Activated CD8-positive, alpha-beta T cell treated with anti-CD3 and anti-CD28 coated beads for 36 hours (primary cell): ENCODE measurements around the gene MAP6D1. TPM values are rescaled to one million over a fixed set of nuclear protein-coding genes. Genes with fewer than 3 reads are reported as not detected.

Experiments used
- ATAC-seq: fragments of 200-7000 bp; cut with Tn5 transposase; one replicate; pipeline ENCODE4 v1.10.0; 2021; ENCODE audit warnings: mild to moderate bottlenecking, moderate library complexity
- CTCF ChIA-PET: fragments of 350-600 bp; sonication (Branson Sonifier 250); formaldehyde crosslinking; loops from one replicate; lab custom pipeline; 2021; ENCODE audit warnings: antibody characterized with exemption; lab: Charles Lee
- POLR2A ChIA-PET: fragments of 350-600 bp; sonication (Branson Sonifier 250); formaldehyde crosslinking; loops from one replicate; lab custom pipeline; 2021; ENCODE audit warnings: antibody characterized with exemption; lab: Charles Lee
- DNase-seq: peaks from one replicate; pipeline ENCODE4 v3.0.0-alpha.2; 2020
- H3K27ac Mint-ChIP-seq: one replicate; pipeline ENCODE4 v1.8.0; 2021; ENCODE audit warnings: mild to moderate bottlenecking, mixed read lengths
- H3K27me3 Mint-ChIP-seq: one replicate; pipeline ENCODE4 v1.8.0; 2021; ENCODE audit warnings: mixed read lengths
- H3K36me3 Mint-ChIP-seq: one replicate; pipeline ENCODE4 v1.8.0; 2021; ENCODE audit warnings: low read depth, mixed read lengths
- H3K4me1 Mint-ChIP-seq: one replicate; pipeline ENCODE4 v1.8.0; 2021; ENCODE audit warnings: low read depth, mixed read lengths
- H3K4me3 Mint-ChIP-seq: one replicate; pipeline ENCODE4 v1.8.0; 2021; ENCODE audit warnings: mild to moderate bottlenecking, moderate library complexity, mixed read lengths
- H3K9me3 Mint-ChIP-seq: one replicate; pipeline ENCODE4 v1.8.0; 2021; ENCODE audit warnings: mixed read lengths
- intact Hi-C: fragments of 100-400 bp; cut with micrococcal nuclease; formaldehyde crosslinking; loops from one replicate; pipeline ENCODE4 v1.10.0; 2022
- total RNA-seq, 2 experiments: library from RNA; stranded (reverse); gene quantifications; one replicate each; pipeline ENCODE4 v1.2.3, GENCODE V29; 2021
- TF ChIP-seq, protein P1 (sequence below): fragments of 200-600 bp; IDR thresholded peaks from one replicate; pipeline ENCODE4 v1.8.0; 2022; ENCODE audit warnings: antibody characterized with exemption, mild to moderate bottlenecking

Gene MAP6D1
- total RNA-seq, 2 experiments from 2014 or later = 3.8 to 4.3 TPM

GRCh38 chr3:183862610-183863009 is 37.2 kb upstream of the MAP6D1 start:
- no peak for ATAC-seq
- Mint-ChIP-seq H3K27ac (no peak overlapping the region), H3K27me3 (no peaks in the 10 kb centered on the region), H3K36me3 (peaks cover 40% of the 10 kb centered on the region), H3K4me3 (no peak overlapping the region), H3K4me1 (no peaks in the 10 kb centered on the region), H3K9me3 (no peaks in the 10 kb centered on the region)
- POLR2A ChIA-PET = no interaction called here
- CTCF ChIA-PET = no interaction called here
- TF ChIP-seq, protein P1, sequence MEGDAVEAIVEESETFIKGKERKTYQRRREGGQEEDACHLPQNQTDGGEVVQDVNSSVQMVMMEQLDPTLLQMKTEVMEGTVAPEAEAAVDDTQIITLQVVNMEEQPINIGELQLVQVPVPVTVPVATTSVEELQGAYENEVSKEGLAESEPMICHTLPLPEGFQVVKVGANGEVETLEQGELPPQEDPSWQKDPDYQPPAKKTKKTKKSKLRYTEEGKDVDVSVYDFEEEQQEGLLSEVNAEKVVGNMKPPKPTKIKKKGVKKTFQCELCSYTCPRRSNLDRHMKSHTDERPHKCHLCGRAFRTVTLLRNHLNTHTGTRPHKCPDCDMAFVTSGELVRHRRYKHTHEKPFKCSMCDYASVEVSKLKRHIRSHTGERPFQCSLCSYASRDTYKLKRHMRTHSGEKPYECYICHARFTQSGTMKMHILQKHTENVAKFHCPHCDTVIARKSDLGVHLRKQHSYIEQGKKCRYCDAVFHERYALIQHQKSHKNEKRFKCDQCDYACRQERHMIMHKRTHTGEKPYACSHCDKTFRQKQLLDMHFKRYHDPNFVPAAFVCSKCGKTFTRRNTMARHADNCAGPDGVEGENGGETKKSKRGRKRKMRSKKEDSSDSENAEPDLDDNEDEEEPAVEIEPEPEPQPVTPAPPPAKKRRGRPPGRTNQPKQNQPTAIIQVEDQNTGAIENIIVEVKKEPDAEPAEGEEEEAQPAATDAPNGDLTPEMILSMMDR = no peak
- intact Hi-C loops = no loop called here
- no peak for DNase-seq

DNA sequence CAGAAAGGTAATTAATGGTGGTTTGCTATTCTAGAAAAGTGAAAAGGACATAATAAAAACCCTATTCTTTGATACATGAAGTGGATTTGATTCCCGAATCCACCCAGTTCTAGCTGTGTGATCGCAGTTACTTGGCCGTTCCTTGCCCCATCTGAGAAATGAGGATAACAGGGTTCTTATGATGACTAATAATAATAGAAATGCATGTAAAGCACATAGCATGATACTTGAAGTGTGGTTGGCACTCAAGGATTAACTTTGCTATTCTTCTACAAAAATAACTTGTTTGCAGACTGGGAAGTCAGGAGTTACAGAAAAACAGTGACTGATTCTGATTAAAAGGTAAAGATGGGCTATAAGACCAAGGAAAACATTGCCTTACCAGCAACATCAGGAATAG is 32.5 kb upstream of the MAP6D1 start:
- Mint-ChIP-seq H3K27ac (no peak overlapping the region), H3K36me3 (peaks cover 43% of the 10 kb centered on the region), H3K4me3 (no peak overlapping the region), H3K9me3 (no peaks in the 10 kb centered on the region), H3K27me3 (no peaks in the 10 kb centered on the region), H3K4me1 (peaks cover 14% of the 10 kb centered on the region)
- ChIA-PET CTCF (interaction anchor here (0.9 to 2.9 kb wide), 2 partner anchors 10 to 27 kb away, joined by 4 to 13 read pairs; partner anchors contain the start of gene PARL), POLR2A (interaction anchor here (0.6 kb wide), 1 partner anchor 27 kb away, joined by 3 read pairs; the partner anchor contains the start of gene PARL)
- intact Hi-C loops = no loop called here
- DNase-seq = no peak
- TF ChIP-seq, protein P1 = no peak
- ATAC-seq = no peak

GRCh38 chr3:183854318-183855035 is 29.1 kb upstream of the MAP6D1 start:
- no peak for DNase-seq
- Mint-ChIP-seq H3K4me3 (no peak overlapping the region), H3K27me3 (no peaks in the 10 kb centered on the region), H3K9me3 (no peaks in the 10 kb centered on the region), H3K4me1 (peaks cover 14% of the 10 kb centered on the region), H3K36me3 (peaks cover 33% of the 10 kb centered on the region), H3K27ac (no peak overlapping the region)
- intact Hi-C loops = no loop called here
- CTCF ChIA-PET = no interaction called here
- TF ChIP-seq, protein P1 = no peak
- ATAC-seq = no peak
- POLR2A ChIA-PET = no interaction called here

DNA sequence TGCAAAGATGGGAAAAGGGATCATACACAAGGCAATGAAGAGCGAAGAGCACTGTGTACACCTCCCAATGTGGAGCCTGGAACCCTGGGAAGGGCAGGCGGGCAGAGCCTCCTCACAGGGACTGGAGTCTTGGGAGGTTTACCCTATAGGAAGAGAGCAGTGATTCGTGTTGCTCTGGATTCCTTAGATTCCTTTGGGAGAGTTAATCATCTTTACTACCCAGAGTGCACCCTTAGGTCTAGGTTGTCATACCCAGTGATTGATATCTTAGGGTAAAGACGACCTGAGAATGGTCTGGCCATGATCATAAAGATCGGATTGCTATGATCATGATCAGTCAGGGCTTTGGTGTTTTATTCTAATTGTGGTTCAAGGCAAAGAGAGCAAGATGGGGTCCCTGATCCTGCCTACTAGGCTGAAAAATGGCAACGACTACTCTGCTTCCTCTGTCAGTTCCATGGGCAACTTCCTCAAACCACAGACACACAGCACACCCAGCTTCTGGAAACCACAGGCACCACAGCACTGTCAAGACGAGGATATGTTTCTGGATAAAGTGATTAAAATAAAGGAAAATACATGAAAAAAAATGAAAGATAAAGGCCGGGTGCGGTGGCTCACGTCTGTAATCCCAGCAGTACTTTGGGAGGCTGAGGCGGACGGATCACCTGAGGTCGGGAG is 20.4 kb upstream of the MAP6D1 start:
- Mint-ChIP-seq H3K4me3 (no peak overlapping the region), H3K27ac (no peak overlapping the region), H3K36me3 (peaks cover 27% of the 10 kb centered on the region), H3K9me3 (no peaks in the 10 kb centered on the region), H3K4me1 (peaks cover 14% of the 10 kb centered on the region), H3K27me3 (no peaks in the 10 kb centered on the region)
- ATAC-seq (no peak), DNase-seq (no peak)
- TF ChIP-seq, protein P1 = no peak
- ChIA-PET POLR2A (no interaction called here), CTCF (interaction anchor here (1.7 kb wide), 1 partner anchor 39 kb away, joined by 8 read pairs; the partner anchor contains the start of gene PARL)
- intact Hi-C loops = no loop called here

GRCh38 chr3:183845090-183845489 is 19.7 kb upstream of the MAP6D1 start:
- ChIA-PET CTCF (interaction anchor here (1.7 kb wide), 1 partner anchor 40 kb away, joined by 8 read pairs; the partner anchor contains the start of gene PARL), POLR2A (no interaction called here)
- no peaks in the 10 kb centered on the region for H3K9me3 Mint-ChIP-seq
- TF ChIP-seq, protein P1 = no peak
- no peak overlapping the region for H3K4me3 Mint-ChIP-seq
- DNase-seq = no peak
- peaks cover 14% of the 10 kb centered on the region for H3K4me1 Mint-ChIP-seq
- no peaks in the 10 kb centered on the region for H3K27me3 Mint-ChIP-seq
- intact Hi-C loops = no loop called here
- no peak for ATAC-seq
- H3K27ac Mint-ChIP-seq = peak overlapping the region; percentile 55
- H3K36me3 Mint-ChIP-seq = peaks cover 30% of the 10 kb centered on the region
